ENCODE results near the gene OTUB2. TPM values are rescaled to one million over a fixed set of nuclear protein-coding genes. Genes with fewer than 3 reads are reported as not detected.

OTUB2 gene
- total RNA-seq, 4 donors from 2014 or later = 0.47 to 1.7 (median 0.96) TPM

DNA sequence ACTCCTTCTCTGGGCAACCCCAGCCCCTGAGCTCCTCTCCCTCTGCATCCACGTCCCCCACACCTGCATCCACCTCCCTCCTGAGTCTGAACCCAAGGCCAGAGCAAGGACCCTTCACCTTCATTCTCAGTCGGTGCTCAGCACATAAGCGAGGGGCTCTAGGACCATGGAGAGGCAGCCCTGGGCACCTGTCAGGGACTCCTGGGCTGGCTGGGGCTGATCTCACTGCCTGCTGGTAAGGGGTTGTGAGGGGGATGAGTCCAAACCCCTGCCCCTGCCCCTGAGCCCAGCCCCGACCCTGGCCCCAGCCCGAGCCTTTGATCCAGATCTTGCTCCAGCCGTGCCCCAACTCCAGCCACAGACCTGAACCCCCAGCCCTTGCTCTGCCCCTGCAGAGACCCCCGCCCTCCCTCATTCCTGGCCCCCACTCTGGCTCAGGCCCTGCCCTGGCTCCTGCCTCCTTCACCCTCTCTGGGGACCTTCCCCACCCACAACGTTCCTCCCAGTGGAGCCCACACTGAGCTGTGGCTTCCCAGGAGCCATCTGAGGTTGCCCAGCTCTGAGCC lies 29.9 kb upstream of the OTUB2 start:
- TF ChIP-seq, protein P1, sequence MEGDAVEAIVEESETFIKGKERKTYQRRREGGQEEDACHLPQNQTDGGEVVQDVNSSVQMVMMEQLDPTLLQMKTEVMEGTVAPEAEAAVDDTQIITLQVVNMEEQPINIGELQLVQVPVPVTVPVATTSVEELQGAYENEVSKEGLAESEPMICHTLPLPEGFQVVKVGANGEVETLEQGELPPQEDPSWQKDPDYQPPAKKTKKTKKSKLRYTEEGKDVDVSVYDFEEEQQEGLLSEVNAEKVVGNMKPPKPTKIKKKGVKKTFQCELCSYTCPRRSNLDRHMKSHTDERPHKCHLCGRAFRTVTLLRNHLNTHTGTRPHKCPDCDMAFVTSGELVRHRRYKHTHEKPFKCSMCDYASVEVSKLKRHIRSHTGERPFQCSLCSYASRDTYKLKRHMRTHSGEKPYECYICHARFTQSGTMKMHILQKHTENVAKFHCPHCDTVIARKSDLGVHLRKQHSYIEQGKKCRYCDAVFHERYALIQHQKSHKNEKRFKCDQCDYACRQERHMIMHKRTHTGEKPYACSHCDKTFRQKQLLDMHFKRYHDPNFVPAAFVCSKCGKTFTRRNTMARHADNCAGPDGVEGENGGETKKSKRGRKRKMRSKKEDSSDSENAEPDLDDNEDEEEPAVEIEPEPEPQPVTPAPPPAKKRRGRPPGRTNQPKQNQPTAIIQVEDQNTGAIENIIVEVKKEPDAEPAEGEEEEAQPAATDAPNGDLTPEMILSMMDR (IDR thresholded peaks at IDR 0.05) = no peak
- no peak for DNase-seq (ENCODE audit: low spot score)
- no peak for ATAC-seq (ENCODE audit: low FRiP score)

DNA sequence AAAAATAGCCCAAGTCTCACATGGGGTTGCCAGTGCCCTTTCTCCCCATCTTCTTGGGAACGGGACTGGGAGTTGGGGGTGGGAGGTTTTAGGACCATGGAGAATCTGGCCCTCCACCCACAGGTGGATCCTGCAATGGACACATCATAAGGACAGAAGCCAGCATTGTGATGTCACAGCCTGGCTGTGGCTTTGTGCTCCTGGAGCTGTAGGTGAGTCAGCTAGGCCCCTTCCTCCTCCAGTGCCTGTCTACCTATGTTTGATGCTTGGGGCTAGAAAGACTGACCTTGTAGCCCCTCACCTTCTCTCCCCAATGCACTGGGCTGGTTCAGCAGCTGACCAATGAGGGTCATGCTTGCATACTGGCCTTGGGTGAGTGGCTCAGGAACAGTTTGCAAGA lies 29.1 kb upstream of the OTUB2 start, which contains the start of gene CCDC197:
TSS of gene CCDC197 (plus strand) at position 220 of the 400 bp plus-strand sequence. CDS start 831 bp downstream, outside the sequence.
- TF ChIP-seq, protein P1 (IDR thresholded peaks at IDR 0.05) = no peak
- no peak for DNase-seq (ENCODE audit: low spot score)
- ATAC-seq (ENCODE audit: low FRiP score) = no peak

DNA sequence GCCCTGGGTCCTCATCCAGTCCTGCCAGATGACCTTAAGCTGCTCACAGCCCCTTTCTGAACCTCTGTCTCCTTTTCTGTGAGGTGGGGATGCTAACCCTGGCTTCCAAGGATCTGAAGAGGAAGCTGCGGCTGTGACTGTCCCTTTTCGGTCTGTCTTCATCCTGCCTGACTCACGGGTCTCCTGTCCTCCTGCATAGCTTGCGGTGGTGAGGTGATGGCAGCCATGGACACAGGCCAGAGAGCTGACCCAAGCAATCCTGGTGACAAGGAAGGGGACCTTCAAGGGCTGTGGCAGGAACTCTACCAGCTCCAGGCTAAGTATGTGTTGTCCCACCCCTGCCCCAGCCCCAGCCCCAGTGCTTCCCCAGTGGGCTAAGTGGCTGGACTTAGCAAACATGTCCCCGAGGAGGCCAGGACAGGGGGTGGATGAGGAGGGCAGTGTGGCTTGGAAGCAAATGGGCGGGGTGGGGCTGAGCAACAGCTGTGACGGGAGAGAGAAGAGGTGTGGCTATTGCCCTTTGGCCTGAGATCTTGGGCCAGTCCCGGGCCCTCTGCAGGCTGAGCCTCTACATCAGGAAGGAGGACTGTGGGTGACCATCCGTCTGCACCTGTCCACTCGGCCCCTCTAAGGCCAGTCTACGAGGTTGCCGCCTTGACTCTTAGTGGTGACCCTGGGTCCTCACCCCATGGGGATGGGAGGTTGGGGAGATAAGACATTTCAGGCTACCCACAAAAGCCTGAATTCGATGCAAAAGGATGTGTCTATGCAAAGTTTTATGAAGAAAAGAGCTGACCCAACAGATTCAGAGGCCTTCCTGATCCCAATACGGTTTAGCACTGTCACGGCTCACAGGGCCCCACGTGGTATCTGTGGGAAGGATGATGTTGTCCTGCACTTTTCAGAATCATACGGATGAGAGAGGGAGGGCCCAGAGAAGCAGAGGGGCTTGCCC lies 27.9 kb upstream of the OTUB2 start:
- no peak for ATAC-seq (ENCODE audit: low FRiP score)
- TF ChIP-seq, protein P1 (IDR thresholded peaks at IDR 0.05) = no peak
- DNase-seq (ENCODE audit: low spot score) = no peak

DNA sequence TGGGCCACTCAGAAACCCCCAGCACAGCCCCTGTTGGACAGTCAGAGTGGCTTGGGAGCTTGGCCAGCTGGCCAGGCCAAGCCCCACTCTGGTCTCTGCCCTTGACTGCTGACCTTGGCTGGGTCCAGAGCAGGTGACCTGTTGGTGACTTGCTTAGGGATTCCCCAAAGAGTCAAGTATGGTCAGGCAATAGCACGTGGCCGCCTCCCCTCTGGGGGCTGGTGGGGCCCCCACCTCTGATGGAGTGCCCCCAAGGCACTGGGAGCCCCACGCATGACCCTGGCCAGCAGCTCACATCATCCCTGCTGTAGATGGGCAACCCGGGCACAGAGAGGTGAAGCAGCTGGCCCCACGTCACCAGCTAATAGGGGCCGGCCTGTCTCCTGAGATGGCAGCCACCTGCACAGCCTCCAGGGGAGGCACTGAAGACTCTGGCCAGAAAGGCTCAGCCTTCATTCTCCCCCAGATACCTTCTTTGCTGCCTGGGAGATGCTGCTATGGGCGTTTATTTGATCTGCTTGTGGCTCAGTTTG lies 27.2 kb upstream of the OTUB2 start:
- ATAC-seq (ENCODE audit: low FRiP score) (no peak), DNase-seq (ENCODE audit: low spot score) (no peak)
- TF ChIP-seq, protein P1 (IDR thresholded peaks at IDR 0.05) = no peak

DNA sequence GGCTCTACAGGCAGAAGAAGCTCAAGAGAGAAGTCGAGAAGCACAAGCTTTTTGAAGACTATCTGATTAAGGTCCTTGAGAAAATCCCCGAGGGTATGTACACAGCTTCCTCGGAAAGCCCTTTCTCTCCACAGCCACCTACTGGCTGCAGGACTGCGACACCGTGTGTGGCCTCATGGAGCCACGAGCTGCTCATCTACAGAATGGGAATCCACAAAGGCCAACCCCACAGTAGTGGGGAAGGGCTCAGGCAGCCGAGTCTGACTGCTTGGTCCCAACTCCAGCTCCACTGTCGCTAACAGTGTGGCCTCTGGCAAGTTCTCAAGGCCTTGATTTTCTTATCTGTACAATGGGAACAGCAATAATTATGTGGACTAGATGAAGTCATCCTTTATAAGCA lies 26.6 kb upstream of the OTUB2 start:
- TF ChIP-seq, protein P1 (IDR thresholded peaks at IDR 0.05) = no peak
- DNase-seq (ENCODE audit: low spot score) (no peak), ATAC-seq (ENCODE audit: low FRiP score) (no peak)

DNA sequence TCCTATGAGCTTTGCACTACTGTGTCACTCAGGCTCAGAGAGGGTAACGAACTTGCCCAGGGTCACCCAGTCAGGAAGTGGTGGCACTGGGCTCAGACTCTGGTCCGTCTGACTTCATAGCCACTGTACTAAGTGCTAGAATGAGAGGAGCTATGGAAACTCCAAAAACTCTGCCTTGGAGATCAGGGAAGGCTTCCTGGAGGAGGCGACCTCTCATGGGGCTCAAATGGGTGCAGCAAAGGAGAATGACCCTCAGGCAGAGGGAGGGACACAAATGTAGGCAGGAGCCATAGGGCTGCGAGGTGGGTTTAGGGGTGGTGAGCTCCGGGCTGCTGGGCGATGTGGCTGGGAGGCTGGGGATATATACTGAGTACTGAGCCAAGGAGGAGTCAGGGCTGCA lies 25.9 kb upstream of the OTUB2 start:
- no peak for ATAC-seq (ENCODE audit: low FRiP score)
- TF ChIP-seq, protein P1 (IDR thresholded peaks at IDR 0.05) = no peak
- no peak for DNase-seq (ENCODE audit: low spot score)

Measured in omental fat pad (tissue), 4 donors.